Measurements from ENCODE around the gene ZNF883.

DNA sequence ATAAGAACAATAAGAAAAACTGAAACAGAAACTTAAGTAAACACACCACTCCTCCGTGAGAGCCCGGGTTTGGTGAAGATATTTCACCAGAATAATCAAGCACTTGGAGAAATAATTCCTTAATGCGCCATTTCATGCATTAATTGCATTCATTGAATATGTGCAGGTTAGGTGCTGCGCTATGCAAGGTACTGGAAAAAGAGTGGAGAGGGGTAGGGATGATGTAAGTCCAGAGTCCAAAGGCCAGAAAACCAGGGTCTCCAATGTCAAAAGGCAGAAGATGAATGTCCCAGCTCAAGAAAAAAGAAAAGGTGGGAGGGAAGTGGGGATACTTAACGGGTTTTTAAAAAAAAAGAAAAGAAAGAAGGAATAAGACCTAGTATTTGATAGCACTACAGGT lies 45.2 kb upstream of the ZNF883 start:
- TF ChIP-seq, protein P1, sequence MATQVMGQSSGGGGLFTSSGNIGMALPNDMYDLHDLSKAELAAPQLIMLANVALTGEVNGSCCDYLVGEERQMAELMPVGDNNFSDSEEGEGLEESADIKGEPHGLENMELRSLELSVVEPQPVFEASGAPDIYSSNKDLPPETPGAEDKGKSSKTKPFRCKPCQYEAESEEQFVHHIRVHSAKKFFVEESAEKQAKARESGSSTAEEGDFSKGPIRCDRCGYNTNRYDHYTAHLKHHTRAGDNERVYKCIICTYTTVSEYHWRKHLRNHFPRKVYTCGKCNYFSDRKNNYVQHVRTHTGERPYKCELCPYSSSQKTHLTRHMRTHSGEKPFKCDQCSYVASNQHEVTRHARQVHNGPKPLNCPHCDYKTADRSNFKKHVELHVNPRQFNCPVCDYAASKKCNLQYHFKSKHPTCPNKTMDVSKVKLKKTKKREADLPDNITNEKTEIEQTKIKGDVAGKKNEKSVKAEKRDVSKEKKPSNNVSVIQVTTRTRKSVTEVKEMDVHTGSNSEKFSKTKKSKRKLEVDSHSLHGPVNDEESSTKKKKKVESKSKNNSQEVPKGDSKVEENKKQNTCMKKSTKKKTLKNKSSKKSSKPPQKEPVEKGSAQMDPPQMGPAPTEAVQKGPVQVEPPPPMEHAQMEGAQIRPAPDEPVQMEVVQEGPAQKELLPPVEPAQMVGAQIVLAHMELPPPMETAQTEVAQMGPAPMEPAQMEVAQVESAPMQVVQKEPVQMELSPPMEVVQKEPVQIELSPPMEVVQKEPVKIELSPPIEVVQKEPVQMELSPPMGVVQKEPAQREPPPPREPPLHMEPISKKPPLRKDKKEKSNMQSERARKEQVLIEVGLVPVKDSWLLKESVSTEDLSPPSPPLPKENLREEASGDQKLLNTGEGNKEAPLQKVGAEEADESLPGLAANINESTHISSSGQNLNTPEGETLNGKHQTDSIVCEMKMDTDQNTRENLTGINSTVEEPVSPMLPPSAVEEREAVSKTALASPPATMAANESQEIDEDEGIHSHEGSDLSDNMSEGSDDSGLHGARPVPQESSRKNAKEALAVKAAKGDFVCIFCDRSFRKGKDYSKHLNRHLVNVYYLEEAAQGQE (IDR thresholded peaks at IDR 0.05; ENCODE audit: insufficient read depth in 1 of 2, low read depth in 2 of 2, low read length in 2 of 2) = no peak
- TF ChIP-seq SIN3A (IDR thresholded peaks at IDR 0.05; ENCODE audit: borderline replicate concordance, insufficient read depth, low read length) = no peak
